ENCODE measurements around the gene TLE4.

DNA sequence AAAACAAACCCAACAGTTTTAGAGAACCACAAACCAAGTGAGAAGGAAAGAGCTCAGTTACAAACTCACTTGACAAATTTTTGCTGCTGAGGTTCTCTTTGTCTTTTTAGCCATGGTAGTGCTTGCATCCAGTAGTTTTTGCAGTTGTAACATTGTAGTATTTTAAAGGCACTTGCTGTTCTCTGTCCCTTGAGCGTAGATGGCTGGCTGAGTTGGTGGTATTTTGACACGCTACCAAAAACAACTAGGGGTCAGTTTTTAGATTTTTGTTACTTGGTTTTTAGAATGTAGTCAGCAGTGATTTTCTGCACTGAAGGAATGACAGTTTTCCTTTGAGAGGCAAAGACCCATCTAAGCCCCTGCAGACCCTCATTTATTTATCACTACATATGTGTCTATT is 58.0 kb downstream of the TLE4 start:
- TF ChIP-seq, protein P1, sequence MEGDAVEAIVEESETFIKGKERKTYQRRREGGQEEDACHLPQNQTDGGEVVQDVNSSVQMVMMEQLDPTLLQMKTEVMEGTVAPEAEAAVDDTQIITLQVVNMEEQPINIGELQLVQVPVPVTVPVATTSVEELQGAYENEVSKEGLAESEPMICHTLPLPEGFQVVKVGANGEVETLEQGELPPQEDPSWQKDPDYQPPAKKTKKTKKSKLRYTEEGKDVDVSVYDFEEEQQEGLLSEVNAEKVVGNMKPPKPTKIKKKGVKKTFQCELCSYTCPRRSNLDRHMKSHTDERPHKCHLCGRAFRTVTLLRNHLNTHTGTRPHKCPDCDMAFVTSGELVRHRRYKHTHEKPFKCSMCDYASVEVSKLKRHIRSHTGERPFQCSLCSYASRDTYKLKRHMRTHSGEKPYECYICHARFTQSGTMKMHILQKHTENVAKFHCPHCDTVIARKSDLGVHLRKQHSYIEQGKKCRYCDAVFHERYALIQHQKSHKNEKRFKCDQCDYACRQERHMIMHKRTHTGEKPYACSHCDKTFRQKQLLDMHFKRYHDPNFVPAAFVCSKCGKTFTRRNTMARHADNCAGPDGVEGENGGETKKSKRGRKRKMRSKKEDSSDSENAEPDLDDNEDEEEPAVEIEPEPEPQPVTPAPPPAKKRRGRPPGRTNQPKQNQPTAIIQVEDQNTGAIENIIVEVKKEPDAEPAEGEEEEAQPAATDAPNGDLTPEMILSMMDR (conservative IDR thresholded peaks at IDR 0.05) = no peak
- no peak for TF ChIP-seq ZFX (IDR thresholded peaks at IDR 0.05)

All from C4-2B (cell line).